ENCODE data around the gene CSHL1.
"Not testable (repeated sequence)": the region's sequence is repeated elsewhere in the genome, so short reads cannot be mapped to it uniquely, and the experiment has no call there.

- TF ChIP-seq, protein P1, sequence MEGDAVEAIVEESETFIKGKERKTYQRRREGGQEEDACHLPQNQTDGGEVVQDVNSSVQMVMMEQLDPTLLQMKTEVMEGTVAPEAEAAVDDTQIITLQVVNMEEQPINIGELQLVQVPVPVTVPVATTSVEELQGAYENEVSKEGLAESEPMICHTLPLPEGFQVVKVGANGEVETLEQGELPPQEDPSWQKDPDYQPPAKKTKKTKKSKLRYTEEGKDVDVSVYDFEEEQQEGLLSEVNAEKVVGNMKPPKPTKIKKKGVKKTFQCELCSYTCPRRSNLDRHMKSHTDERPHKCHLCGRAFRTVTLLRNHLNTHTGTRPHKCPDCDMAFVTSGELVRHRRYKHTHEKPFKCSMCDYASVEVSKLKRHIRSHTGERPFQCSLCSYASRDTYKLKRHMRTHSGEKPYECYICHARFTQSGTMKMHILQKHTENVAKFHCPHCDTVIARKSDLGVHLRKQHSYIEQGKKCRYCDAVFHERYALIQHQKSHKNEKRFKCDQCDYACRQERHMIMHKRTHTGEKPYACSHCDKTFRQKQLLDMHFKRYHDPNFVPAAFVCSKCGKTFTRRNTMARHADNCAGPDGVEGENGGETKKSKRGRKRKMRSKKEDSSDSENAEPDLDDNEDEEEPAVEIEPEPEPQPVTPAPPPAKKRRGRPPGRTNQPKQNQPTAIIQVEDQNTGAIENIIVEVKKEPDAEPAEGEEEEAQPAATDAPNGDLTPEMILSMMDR (IDR thresholded peaks at IDR 0.05), result not testable (repeated sequence)
- TF ChIP-seq ZFX (IDR thresholded peaks at IDR 0.05; ENCODE audit: borderline replicate concordance), result not testable (repeated sequence)
Measured at GRCh38 chr17:63873577-63873976, 37.5 kb downstream of the CSHL1 start, which contains the start of gene CSH2.
